ENCODE data around the gene PDE3B.
A peak's percentile ranks its signal among the peaks of the same experiment; 100 is the strongest.

PDE3B gene

GRCh38 chr11:14891143-14892035, 247.8 kb downstream of the PDE3B start:
- Mint-ChIP-seq H3K4me3 (peak overlapping the region; percentile 98), H3K27ac (peak overlapping the region; percentile 91), H3K9me3 (no peaks in the 10 kb centered on the region), H3K36me3 (ENCODE audit: low read depth) (peaks cover 23% of the 10 kb centered on the region), H3K27me3 (no peaks in the 10 kb centered on the region), H3K4me1 (ENCODE audit: low read depth) (peaks cover 70% of the 10 kb centered on the region)
- intact Hi-C loops (cut with micrococcal nuclease): loop anchor here (1.0 to 10.0 kb wide), 3 partner anchors 13 to 1217 kb away; partner anchors contain the start of gene PSMA1

GRCh38 chr11:14892036-14892556, 248.5 kb downstream of the PDE3B start, which contains the start of gene CYP2R1:
Gene CYP2R1, minus strand, starts transcription at chr11:14892231. Its CDS starts 26 bp downstream, at chr11:14892205.
- H3K27me3 Mint-ChIP-seq: no peaks in the 10 kb centered on the region
- intact Hi-C loops (cut with micrococcal nuclease): loop anchor here (1.0 to 10.0 kb wide), 3 partner anchors 12 to 1217 kb away; partner anchors contain the start of gene PSMA1
- H3K36me3 Mint-ChIP-seq (ENCODE audit: low read depth): peaks cover 17% of the 10 kb centered on the region
- peak within 1 kb of the TSS; percentile 98 for H3K4me3 Mint-ChIP-seq
- peaks cover 62% of the 10 kb centered on the region for H3K4me1 Mint-ChIP-seq (ENCODE audit: low read depth)
- H3K27ac Mint-ChIP-seq: peak within 1 kb of the TSS; percentile 91
- no peaks in the 10 kb centered on the region for H3K9me3 Mint-ChIP-seq

- H3K4me3 Mint-ChIP-seq: peak overlapping the region; percentile 98
Measured at GRCh38 chr11:14892577-14892976, 249.0 kb downstream of the PDE3B start.

GRCh38 chr11:14894657-14895598, 251.3 kb downstream of the PDE3B start:
- Mint-ChIP-seq H3K27me3 (no peaks in the 10 kb centered on the region), H3K36me3 (ENCODE audit: low read depth) (peaks cover 9% of the 10 kb centered on the region), H3K27ac (peak overlapping the region; percentile 80), H3K4me1 (ENCODE audit: low read depth) (peaks cover 48% of the 10 kb centered on the region), H3K9me3 (no peaks in the 10 kb centered on the region), H3K4me3 (no peak overlapping the region)
- intact Hi-C loops (cut with micrococcal nuclease): loop anchor here (5.0 to 10.0 kb wide), 2 partner anchors 373 to 1220 kb away; partner anchors contain the start of gene PSMA1

More at GRCh38 chr11:14892577-14892976, 249.0 kb downstream of the PDE3B start:
- intact Hi-C loops (cut with micrococcal nuclease): loop anchor here (1.0 to 10.0 kb wide), 3 partner anchors 12 to 1218 kb away; partner anchors contain the start of gene PSMA1
- H3K36me3 Mint-ChIP-seq (ENCODE audit: low read depth): peaks cover 14% of the 10 kb centered on the region
- no peaks in the 10 kb centered on the region for H3K27me3 Mint-ChIP-seq
- H3K9me3 Mint-ChIP-seq: no peaks in the 10 kb centered on the region
- H3K27ac Mint-ChIP-seq: peak overlapping the region; percentile 91
- H3K4me1 Mint-ChIP-seq (ENCODE audit: low read depth): peaks cover 58% of the 10 kb centered on the region

GRCh38 chr11:14898355-14898754, 254.8 kb downstream of the PDE3B start:
- Mint-ChIP-seq H3K4me3 (no peak overlapping the region), H3K27ac (peak overlapping the region; percentile 77), H3K36me3 (ENCODE audit: low read depth) (no peaks in the 10 kb centered on the region), H3K9me3 (no peaks in the 10 kb centered on the region), H3K27me3 (no peaks in the 10 kb centered on the region), H3K4me1 (ENCODE audit: low read depth) (peaks cover 29% of the 10 kb centered on the region)
- intact Hi-C loops (cut with micrococcal nuclease): loop anchor here (10.0 kb wide), 1 partner anchor 1224 kb away; no protein-coding TSS in a partner anchor

- intact Hi-C loops (cut with micrococcal nuclease): loop anchor here (10.0 kb wide), 1 partner anchor 1224 kb away; no protein-coding TSS in a partner anchor
- no peaks in the 10 kb centered on the region for H3K27me3 Mint-ChIP-seq
- H3K9me3 Mint-ChIP-seq: no peaks in the 10 kb centered on the region
- no peak overlapping the region for H3K4me3 Mint-ChIP-seq
- H3K4me1 Mint-ChIP-seq (ENCODE audit: low read depth): peaks cover 29% of the 10 kb centered on the region
- H3K27ac Mint-ChIP-seq: peak overlapping the region; percentile 77
- H3K36me3 Mint-ChIP-seq (ENCODE audit: low read depth): no peaks in the 10 kb centered on the region
Measured at GRCh38 chr11:14898906-14899305, 255.3 kb downstream of the PDE3B start.

GRCh38 chr11:14902650-14903350, 259.2 kb downstream of the PDE3B start:
- H3K36me3 Mint-ChIP-seq (ENCODE audit: low read depth): no peaks in the 10 kb centered on the region
- intact Hi-C loops (cut with micrococcal nuclease): no loop called here
- peaks cover 40% of the 10 kb centered on the region for H3K4me1 Mint-ChIP-seq (ENCODE audit: low read depth)
- H3K9me3 Mint-ChIP-seq: no peaks in the 10 kb centered on the region
- peaks cover 24% of the 10 kb centered on the region for H3K27me3 Mint-ChIP-seq
- no peak overlapping the region for H3K27ac Mint-ChIP-seq
- H3K4me3 Mint-ChIP-seq: no peak overlapping the region

- H3K36me3 Mint-ChIP-seq (ENCODE audit: low read depth): no peaks in the 10 kb centered on the region
Measured at GRCh38 chr11:14904745-14905103, 261.1 kb downstream of the PDE3B start.

GRCh38 chr11:14905104-14906033, 261.8 kb downstream of the PDE3B start:
- H3K36me3 Mint-ChIP-seq (ENCODE audit: low read depth): no peaks in the 10 kb centered on the region
- peak overlapping the region; percentile 77 for H3K27ac Mint-ChIP-seq
- peak overlapping the region; percentile 80 for H3K4me3 Mint-ChIP-seq
- intact Hi-C loops (cut with micrococcal nuclease): loop anchor here (5.0 kb wide), 3 partner anchors 263 to 383 kb away; partner anchors contain the start of genes PDE3B and PSMA1
- H3K9me3 Mint-ChIP-seq: no peaks in the 10 kb centered on the region
- H3K4me1 Mint-ChIP-seq (ENCODE audit: low read depth): peaks cover 36% of the 10 kb centered on the region
- peaks cover 30% of the 10 kb centered on the region for H3K27me3 Mint-ChIP-seq

More at GRCh38 chr11:14904745-14905103, 261.1 kb downstream of the PDE3B start:
- intact Hi-C loops (cut with micrococcal nuclease): loop anchor here (1.0 to 5.0 kb wide), 4 partner anchors 12 to 382 kb away; partner anchors contain the start of genes CYP2R1, PDE3B and PSMA1
- Mint-ChIP-seq H3K27ac (peak overlapping the region; percentile 77), H3K4me1 (ENCODE audit: low read depth) (peaks cover 36% of the 10 kb centered on the region), H3K4me3 (peak overlapping the region; percentile 80), H3K27me3 (peaks cover 27% of the 10 kb centered on the region), H3K9me3 (no peaks in the 10 kb centered on the region)

- Mint-ChIP-seq H3K36me3 (ENCODE audit: low read depth) (no peaks in the 10 kb centered on the region), H3K4me3 (no peak overlapping the region), H3K27ac (no peak overlapping the region), H3K4me1 (ENCODE audit: low read depth) (peaks cover 36% of the 10 kb centered on the region), H3K9me3 (no peaks in the 10 kb centered on the region), H3K27me3 (peaks cover 31% of the 10 kb centered on the region)
- intact Hi-C loops (cut with micrococcal nuclease): loop anchor here (5.0 kb wide), 3 partner anchors 264 to 384 kb away; partner anchors contain the start of genes PDE3B and PSMA1
Measured at GRCh38 chr11:14906578-14906977, 263.0 kb downstream of the PDE3B start.

GRCh38 chr11:14906993-14907392, 263.4 kb downstream of the PDE3B start:
- Mint-ChIP-seq H3K36me3 (ENCODE audit: low read depth) (no peaks in the 10 kb centered on the region), H3K9me3 (no peaks in the 10 kb centered on the region), H3K27ac (no peak overlapping the region), H3K27me3 (peaks cover 32% of the 10 kb centered on the region), H3K4me1 (ENCODE audit: low read depth) (peaks cover 36% of the 10 kb centered on the region), H3K4me3 (no peak overlapping the region)
- intact Hi-C loops (cut with micrococcal nuclease): loop anchor here (1.0 to 5.0 kb wide), 5 partner anchors 117 to 385 kb away; partner anchors contain the start of genes PDE3B and PSMA1

Measured in dendritic cell treated with granulocyte-macrophage colony-stimulating factor and Interleukin-4, amounts not matched to agents 40 ng/mL and 50 ng/mL, for 4 days (primary cell).